HTERT RPE-1 (cell line): Measurements from ENCODE around the gene IQSEC1.

Source experiments
- in situ Hi-C: fragments of 300-500 bp; cut with MboI; formaldehyde crosslinking; loops from 4 replicates; pipeline ENCODE4 v1.14.3; 2020; ENCODE audit warnings: low sequenced_read_pairs

IQSEC1 gene

GRCh38 chr3:13086531-13086981 lies 13.3 kb upstream of the IQSEC1 start:
- in situ Hi-C loops = no loop called here

- in situ Hi-C loops = no loop called here
These were observed 12.6 kb upstream of the IQSEC1 start for GRCh38 chr3:13085846-13086179.

- in situ Hi-C loops = no loop called here
These were observed 12.0 kb upstream of the IQSEC1 start for GRCh38 chr3:13085081-13085845.

GRCh38 chr3:13083898-13084297 lies 10.7 kb upstream of the IQSEC1 start:
- in situ Hi-C loops = no loop called here

GRCh38 chr3:13083254-13083653 lies 10.0 kb upstream of the IQSEC1 start:
- in situ Hi-C loops = no loop called here

GRCh38 chr3:13082677-13083076 lies 9.4 kb upstream of the IQSEC1 start:
- in situ Hi-C loops = no loop called here

- in situ Hi-C loops = no loop called here
These were observed 8.6 kb upstream of the IQSEC1 start for GRCh38 chr3:13081603-13082360.

- in situ Hi-C loops = no loop called here
These were observed 7.4 kb upstream of the IQSEC1 start for GRCh38 chr3:13080591-13080990.

GRCh38 chr3:13080026-13080425 lies 6.8 kb upstream of the IQSEC1 start:
- in situ Hi-C loops = no loop called here

- in situ Hi-C loops = no loop called here
These were observed 6.3 kb upstream of the IQSEC1 start for GRCh38 chr3:13079510-13079909.

GRCh38 chr3:13079051-13079450 lies 5.8 kb upstream of the IQSEC1 start:
- in situ Hi-C loops = no loop called here

- in situ Hi-C loops = no loop called here
These were observed 5.1 kb upstream of the IQSEC1 start for GRCh38 chr3:13078163-13078905.

GRCh38 chr3:13077431-13078162 lies 4.4 kb upstream of the IQSEC1 start:
- in situ Hi-C loops = no loop called here

GRCh38 chr3:13075986-13076654 lies 2.9 kb upstream of the IQSEC1 start:
- in situ Hi-C loops = no loop called here

GRCh38 chr3:13075318-13075717 lies 2.1 kb upstream of the IQSEC1 start:
- in situ Hi-C loops = no loop called here

- in situ Hi-C loops = no loop called here
These were observed 762 bp upstream of the IQSEC1 start for GRCh38 chr3:13074006-13074375.

- in situ Hi-C loops = no loop called here
These were observed 466 bp downstream of the IQSEC1 start for GRCh38 chr3:13072600-13073325.

- in situ Hi-C loops = no loop called here
These were observed 1.0 kb downstream of the IQSEC1 start for GRCh38 chr3:13072239-13072599.

- in situ Hi-C loops = no loop called here
These were observed 1.5 kb downstream of the IQSEC1 start for GRCh38 chr3:13071695-13072094.
